GM23248 (cell line): ENCODE results near the gene SCYL2.

Experiments
- EZH2 ChIP-seq: fragments of 200-600 bp; sonication (generic); IDR thresholded peaks from 2 replicates; pipeline ENCODE4 v1.6.1; 2018; ENCODE audit warnings: antibody characterized with exemption, mild to moderate bottlenecking; ENCODE audit not compliant: insufficient read depth, poor library complexity, severe bottlenecking
- EZH2phosphoT487 ChIP-seq: fragments of 200-600 bp; sonication (generic); IDR thresholded peaks from 2 replicates; pipeline ENCODE4 v1.6.1; 2018; ENCODE audit warnings: antibody characterized with exemption, moderate library complexity, mild to moderate bottlenecking, low read depth; ENCODE audit not compliant: insufficient read depth

DNA sequence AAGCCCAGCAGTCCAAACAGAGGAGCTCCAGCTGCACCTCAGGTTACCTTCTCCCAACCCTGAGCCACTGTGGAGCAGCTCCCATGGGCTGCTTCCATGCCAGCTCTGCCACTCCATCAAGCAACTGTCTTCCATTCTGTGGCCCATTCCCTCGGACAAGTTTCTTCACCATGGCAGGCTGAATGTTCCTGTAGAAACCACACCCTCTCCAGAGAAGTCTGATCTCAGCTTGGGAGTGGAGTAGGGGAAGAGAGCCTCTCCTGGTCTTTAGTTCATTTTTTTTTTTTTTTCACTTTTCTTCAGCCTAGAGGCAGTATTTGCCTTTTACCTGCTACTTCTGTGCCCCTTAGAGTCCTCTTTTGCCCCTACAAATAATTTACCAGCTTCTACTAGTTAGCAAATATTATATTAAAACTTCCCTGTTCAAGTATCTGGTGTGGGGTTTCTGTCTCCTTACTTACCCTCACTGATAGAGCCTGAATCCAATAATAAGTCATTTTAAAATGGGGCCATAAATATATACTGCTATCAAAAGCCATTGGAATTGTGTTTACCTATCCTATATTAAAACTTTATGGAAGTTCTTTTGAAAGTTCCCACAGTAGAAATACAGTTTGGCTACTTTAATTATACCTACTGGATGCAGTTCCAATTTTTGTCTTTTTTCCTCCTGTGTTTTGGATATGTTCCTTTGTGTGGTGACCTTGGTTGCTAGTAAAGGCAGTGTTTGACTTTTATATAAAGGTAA, 78.2 kb downstream of the SCYL2 start:
- TF ChIP-seq EZH2 (no peak), EZH2phosphoT487 (no peak)
